Sciatic nerve (tissue), 2 donors: Measurements from ENCODE around the gene IPO4. TPM values are rescaled to one million over a fixed set of nuclear protein-coding genes. Genes with fewer than 3 reads are reported as not detected.
A peak's percentile ranks its signal among the peaks of the same experiment; 100 is the strongest.
"Not testable (repeated sequence)": the region's sequence is repeated elsewhere in the genome, so short reads cannot be mapped to it uniquely, and the experiment has no call there.

Source experiments
- ATAC-seq: fragments of 200-7000 bp; cut with Tn5 transposase; one replicate; pipeline ENCODE4 v1.9.1; 2020; ENCODE audit warnings: mild to moderate bottlenecking, moderate library complexity
- DNase-seq: peaks from one replicate; pipeline ENCODE4 v3.0.0-alpha.2; 2020; ENCODE audit warnings: low spot score
- intact Hi-C: fragments of 100-400 bp; cut with DNase I; formaldehyde crosslinking; loops from one replicate; pipeline ENCODE4 v1.14.2; 2022
- total RNA-seq: library from RNA; stranded (reverse); fragmentation: NEBNext Ultra II Directional; extraction: Animal tissue kit (Norgen Biotek cat#: 25700); gene quantifications from one replicate; pipeline ENCODE4 v1.2.1, GENCODE V29; 2021
- donor health status: DM: no; HTN: no; CAD: no.
- donor health status: DM: no; HTN: no; CAD: no.

The IPO4 gene
- total RNA-seq = 17.7 TPM

DNA sequence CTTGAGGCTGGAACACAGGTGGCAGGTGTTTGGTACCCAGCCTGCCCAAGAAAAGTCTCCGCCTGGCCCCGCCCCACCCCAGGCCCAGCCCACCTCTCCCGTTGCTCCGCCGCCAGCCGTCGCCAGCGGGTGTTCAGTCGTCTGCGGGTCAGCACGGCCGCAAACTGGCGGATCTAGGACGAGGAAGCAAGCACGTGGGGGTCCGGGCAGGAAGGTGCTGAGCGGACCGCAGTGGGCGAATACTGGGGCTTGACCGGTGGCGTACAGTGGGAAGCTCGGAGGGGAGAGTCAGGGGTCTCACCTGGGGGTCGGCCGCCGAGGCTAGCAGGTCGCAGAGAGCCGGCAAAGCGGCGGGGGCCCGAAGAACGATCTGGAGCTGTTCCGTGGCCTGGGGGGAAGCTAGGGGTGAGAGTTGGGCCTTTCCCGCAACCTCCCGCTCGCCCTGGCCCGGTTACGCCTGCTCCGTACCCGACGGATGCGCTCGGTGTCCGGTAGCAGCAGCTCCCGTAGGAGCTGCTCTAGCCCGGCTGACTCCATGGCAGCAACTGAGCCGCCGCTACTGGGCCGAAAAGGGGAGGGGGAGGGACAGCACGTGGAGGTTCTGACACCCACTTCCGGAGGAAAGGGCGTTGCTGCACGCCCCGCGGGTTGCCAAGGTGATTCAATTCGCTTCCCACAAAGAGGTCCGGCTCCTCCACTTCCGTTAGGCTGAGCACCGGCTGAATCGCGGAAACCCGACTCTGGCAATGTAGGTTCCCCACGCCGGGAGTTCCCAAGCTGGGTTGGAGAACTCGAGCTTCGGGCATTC is at the start of gene IPO4:
Gene IPO4, minus strand, starts transcription at position 566 of the 808 bp plus-strand sequence. Its CDS starts 29 bp downstream, at position 537.
- intact Hi-C loops = no loop called here
- ATAC-seq (peak; percentile 97), DNase-seq (peak; percentile 96)

GRCh38 chr14:24238123-24238522 is 49.5 kb upstream of the IPO4 start:
- no peak for DNase-seq
- intact Hi-C loops = no loop called here
- no peak for ATAC-seq

GRCh38 chr14:24237463-24237955 is 48.9 kb upstream of the IPO4 start:
- ATAC-seq = no peak
- intact Hi-C loops = no loop called here
- no peak for DNase-seq

GRCh38 chr14:24236689-24237462 is 48.3 kb upstream of the IPO4 start:
- intact Hi-C loops = no loop called here
- ATAC-seq (no peak), DNase-seq (no peak)

- intact Hi-C loops = no loop called here
- ATAC-seq = no peak
Measured at GRCh38 chr14:24235804-24236688, 47.4 kb upstream of the IPO4 start.

GRCh38 chr14:24234095-24235005 is 45.7 kb upstream of the IPO4 start:
- intact Hi-C loops = no loop called here
- ATAC-seq = no peak
- DNase-seq = no peak

More at GRCh38 chr14:24235804-24236688, 47.4 kb upstream of the IPO4 start:
- no peak for DNase-seq

GRCh38 chr14:24233538-24233866 is 44.9 kb upstream of the IPO4 start:
- DNase-seq (no peak), ATAC-seq (no peak)
- intact Hi-C loops = no loop called here

- intact Hi-C loops = no loop called here
- peak; percentile 77 for ATAC-seq
- no peak for DNase-seq
Measured at GRCh38 chr14:24232645-24233537, 44.3 kb upstream of the IPO4 start, which contains the start of gene GMPR2. GMPR2 (plus strand) TSS chr14:24232929; CDS start chr14:24233254, 325 bp downstream.

DNA sequence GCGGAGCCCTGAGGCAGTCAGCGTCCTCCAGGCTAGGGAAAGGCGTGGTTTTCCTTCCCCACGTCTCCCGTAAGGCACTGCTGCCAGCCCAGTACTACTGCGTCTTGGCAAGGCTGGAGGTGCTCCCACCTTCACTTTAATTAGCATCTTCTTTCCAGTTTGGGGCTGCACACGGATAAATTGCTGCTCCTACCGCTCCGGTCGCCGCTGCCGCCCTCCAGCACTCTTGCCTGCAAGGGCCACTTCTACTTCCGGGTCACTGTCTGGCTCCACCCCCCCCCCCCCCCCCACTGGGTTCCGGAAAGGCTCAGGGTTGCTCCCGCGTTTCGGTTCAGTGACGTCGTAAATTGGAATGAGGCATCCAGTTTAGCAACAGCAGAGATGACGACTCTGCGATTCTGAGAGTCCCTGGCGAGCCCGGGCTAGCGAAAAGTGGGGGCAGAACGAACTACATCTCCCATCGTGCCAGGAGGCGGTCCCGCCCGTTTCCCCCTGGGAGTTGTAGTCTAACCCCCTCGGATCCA is 43.6 kb upstream of the IPO4 start, which contains the start of gene NEDD8:
Gene NEDD8, minus strand, starts transcription at position 247 of the 524 bp plus-strand sequence. Its CDS starts 100 bp downstream, at position 147.
- DNase-seq (peak; percentile 96), ATAC-seq (peak; percentile 95)
- intact Hi-C loops = no loop called here

DNA sequence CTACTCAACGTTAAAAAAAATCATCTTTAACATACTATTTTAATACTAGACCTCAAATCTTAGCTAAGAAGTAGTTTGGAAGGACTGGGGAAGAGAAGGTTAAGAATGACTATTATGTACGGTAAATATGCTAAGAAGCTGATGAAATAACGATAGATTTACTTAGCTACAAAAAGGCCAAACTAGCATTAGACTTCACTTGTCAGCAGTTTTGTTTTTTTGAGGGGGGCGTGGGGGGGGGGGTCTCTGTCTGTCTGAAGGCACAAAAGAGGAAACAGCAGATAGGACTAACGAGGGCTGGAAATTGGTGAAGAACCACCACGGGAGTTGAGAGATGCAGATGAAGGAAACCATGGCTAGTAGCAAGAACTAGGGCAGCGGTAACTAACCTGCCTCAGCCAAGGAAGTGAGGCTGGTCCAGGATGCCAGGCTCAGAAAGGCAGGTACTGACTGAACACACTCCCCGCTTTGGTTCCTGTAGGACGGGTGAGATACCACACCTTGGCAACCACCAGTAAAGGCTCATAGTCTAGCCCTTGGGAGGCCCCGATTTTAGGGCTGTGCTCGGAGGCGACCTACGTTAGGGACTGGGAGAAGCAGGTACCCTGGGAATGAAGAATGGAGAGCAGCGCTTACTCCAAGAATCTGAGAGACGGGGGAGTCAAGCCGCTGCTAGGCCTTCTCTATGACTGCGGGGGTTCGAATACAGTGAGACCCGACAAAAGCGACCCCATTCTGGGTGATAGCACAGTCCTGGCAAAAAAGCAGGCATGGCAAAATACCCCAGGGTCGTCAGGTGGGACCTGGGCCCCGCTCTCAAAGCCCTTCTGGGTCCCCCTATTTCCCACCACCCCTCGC is 42.9 kb upstream of the IPO4 start:
- no peak for ATAC-seq
- intact Hi-C loops = no loop called here
- DNase-seq = no peak

DNA sequence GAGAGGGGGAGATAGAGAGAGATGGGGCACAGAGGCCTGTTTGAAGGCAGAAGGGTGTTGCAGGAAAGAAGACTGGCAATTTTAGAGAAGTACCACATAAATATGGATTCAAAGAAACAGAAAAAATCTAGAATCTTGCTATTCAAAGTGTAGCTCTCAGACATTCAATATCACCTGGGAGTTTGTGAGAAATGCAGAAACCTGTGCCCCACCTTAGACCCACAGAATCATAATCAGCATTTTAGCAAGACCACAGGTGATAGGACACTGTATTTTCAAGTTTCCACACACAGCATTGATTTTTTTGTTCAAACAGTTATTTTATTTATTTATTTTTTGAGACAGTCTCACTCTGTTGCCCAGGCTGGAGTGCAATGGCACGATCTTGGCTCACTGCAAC is 40.3 kb upstream of the IPO4 start:
- ATAC-seq (no peak), DNase-seq (no peak)
- intact Hi-C loops = no loop called here

DNA sequence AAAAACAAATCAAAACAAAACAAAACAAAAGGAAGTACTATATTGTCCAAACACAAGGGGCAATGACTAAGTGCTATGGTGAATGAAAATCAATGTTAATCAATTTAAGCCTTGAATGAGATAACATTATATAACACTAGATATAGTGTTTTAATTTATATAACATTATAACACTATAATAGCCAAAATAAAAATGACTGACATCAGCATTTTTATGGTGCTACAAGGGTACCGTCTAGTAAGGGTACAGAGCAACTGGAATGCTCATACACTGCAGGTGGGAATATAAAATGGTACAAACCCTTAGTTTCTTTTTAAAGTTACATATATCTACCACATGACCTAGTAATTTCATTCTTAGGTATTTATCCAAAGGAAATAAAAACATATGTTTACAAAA is 37.9 kb upstream of the IPO4 start:
- intact Hi-C loops = no loop called here
- ATAC-seq (no peak), DNase-seq (no peak)

- intact Hi-C loops = no loop called here
- DNase-seq = no peak
- no peak for ATAC-seq
Measured at GRCh38 chr14:24224618-24225071, 36.0 kb upstream of the IPO4 start.

GRCh38 chr14:24222987-24223386 is 34.4 kb upstream of the IPO4 start:
- DNase-seq, intact Hi-C loops, ATAC-seq: not testable (repeated sequence)

- ATAC-seq (no peak), DNase-seq (no peak)
- intact Hi-C loops = no loop called here
Measured at GRCh38 chr14:24219521-24219920, 30.9 kb upstream of the IPO4 start.

- DNase-seq (no peak), ATAC-seq (no peak)
- intact Hi-C loops = no loop called here
Measured at GRCh38 chr14:24219080-24219479, 30.5 kb upstream of the IPO4 start.
